Liver (tissue), 9 donors: ENCODE results near the gene GCNA. TPM values are rescaled to one million over a fixed set of nuclear protein-coding genes. Genes with fewer than 3 reads are reported as not detected.

Experiments used
- DNase-seq: peaks from one replicate; pipeline ENCODE4 v3.0.0-alpha.2; 2017; ENCODE audit warnings: low spot score
- H3K27ac ChIP-seq, 2 donors: one replicate each; pipeline ENCODE4 v1.7.0; 2013; ENCODE audit warnings: inconsistent platforms in 2 of 2, low read length in 2 of 2, control low read depth in 1 of 2, low read depth in 1 of 2, mild to moderate bottlenecking in 1 of 2
- H3K27me3 ChIP-seq, 4 donors: one replicate each; pipeline versions ENCODE4 v1.6.1 to v1.7.0; 2013; ENCODE audit warnings: low read length in 3 of 4, inconsistent platforms in 1 of 4, mild to moderate bottlenecking in 1 of 4, moderate library complexity in 1 of 4; ENCODE audit not compliant: control insufficient read depth in 4 of 4, insufficient read depth in 4 of 4
- H3K36me3 ChIP-seq, 4 donors: one replicate each; pipeline versions ENCODE4 v1.6.1 to v1.7.0; 2013; ENCODE audit warnings: low read length in 3 of 4, mild to moderate bottlenecking in 3 of 4, low read depth in 1 of 4, moderate library complexity in 1 of 4; ENCODE audit not compliant: control insufficient read depth in 4 of 4, insufficient read depth in 3 of 4
- H3K4me1 ChIP-seq, 4 donors: one replicate each; pipeline versions ENCODE4 v1.6.1 to v1.7.0; 2013; ENCODE audit warnings: low read length in 3 of 4, mild to moderate bottlenecking in 3 of 4, moderate library complexity in 1 of 4; ENCODE audit not compliant: control insufficient read depth in 4 of 4, insufficient read depth in 4 of 4
- H3K4me3 ChIP-seq, 3 donors: one replicate each; pipeline versions ENCODE4 v1.6.1 to v1.7.0; 2013; ENCODE audit warnings: low read length in 3 of 3, control low read depth in 1 of 3, low read depth in 1 of 3, mild to moderate bottlenecking in 1 of 3
- H3K9ac ChIP-seq, 2 donors: one replicate each; pipeline ENCODE4 v1.7.0; 2013; ENCODE audit warnings: low read length in 2 of 2, mild to moderate bottlenecking in 2 of 2, moderate library complexity in 2 of 2, control low read depth in 1 of 2, low read depth in 1 of 2
- H3K9me3 ChIP-seq, 4 donors: one replicate each; pipeline versions ENCODE4 v1.6.1 to v1.7.0; 2013; ENCODE audit warnings: low read length in 3 of 4; ENCODE audit not compliant: control insufficient read depth in 4 of 4
- CTCF ChIP-seq: fragments of 150-350 bp; IDR thresholded peaks from 2 replicates; pipeline ENCODE4 v1.5.1; 2017; ENCODE audit warnings: improper control_type of control experiment, low read depth, low read length; ENCODE audit not compliant: missing input control
- FOXA1 ChIP-seq: IDR thresholded peaks from 2 replicates; pipeline ENCODE4 v1.6.1; 2016; ENCODE audit warnings: antibody characterized with exemption
- HNF4A ChIP-seq, 2 donors: conservative IDR thresholded peaks; 2 replicates each; pipeline ENCODE4 v1.6.1; 2016; ENCODE audit warnings: antibody characterized with exemption in 2 of 2, mild to moderate bottlenecking in 2 of 2
- HNF4G ChIP-seq: IDR thresholded peaks from 2 replicates; pipeline ENCODE4 v1.6.1; 2016; ENCODE audit warnings: antibody characterized with exemption
- JUND ChIP-seq, 2 donors: IDR thresholded peaks; 2 replicates each; pipeline ENCODE4 v1.6.1; 2016; ENCODE audit warnings: antibody characterized with exemption in 2 of 2
- NR2F2 ChIP-seq: IDR thresholded peaks from 2 replicates; pipeline ENCODE4 v1.6.1; 2016; ENCODE audit warnings: antibody characterized with exemption
- RXRA ChIP-seq, 2 donors: IDR thresholded peaks; 2 replicates each; pipeline ENCODE4 v1.6.1; 2017 to 2018; ENCODE audit warnings: antibody characterized with exemption in 2 of 2, mild to moderate bottlenecking in 1 of 2
- SP1 ChIP-seq: IDR thresholded peaks from 2 replicates; pipeline ENCODE4 v1.6.1; 2018; ENCODE audit warnings: antibody characterized with exemption, mild to moderate bottlenecking
- TAF1 ChIP-seq: conservative IDR thresholded peaks from 2 replicates; pipeline ENCODE4 v1.6.1; 2016; ENCODE audit warnings: antibody characterized with exemption, mild to moderate bottlenecking
- YY1 ChIP-seq: IDR thresholded peaks from 2 replicates; pipeline ENCODE4 v1.6.1; 2016; ENCODE audit warnings: antibody characterized with exemption, mild to moderate bottlenecking
- ZBTB33 ChIP-seq: IDR thresholded peaks from 2 replicates; pipeline ENCODE4 v1.6.1; 2016; ENCODE audit warnings: antibody characterized with exemption
- WGBS: extraction: QIAGEN DNeasy Blood & Tissue Kit; methylation state at CpG from one replicate; pipeline ENCODE4 v1.1.7; 2013; 5-methylcytosine and 5-hydroxymethylcytosine counted together
- polyA plus RNA-seq, 2 donors: library from polyadenylated mRNA; stranded (reverse) in 1 of 2; unstranded in 1 of 2; fragments of 200-250 nt in 1 of 2; fragments of >200 nt in 1 of 2; fragmentation: Nextera tagmentation in 1 of 2; extraction: Ambion mirVana in 1 of 2; gene quantifications; one replicate each; pipeline versions ENCODE4 v1.2.1 to v1.2.3, GENCODE V29; 2013 to 2015
- total RNA-seq, 2 donors: library from RNA; depleted of rRNA; stranded (reverse); fragments of >200 nt; gene quantifications; one replicate each; pipeline ENCODE4 v1.2.3, GENCODE V29; 2014
- TF ChIP-seq, protein P1 (sequence below): IDR thresholded peaks from 2 replicates; pipeline ENCODE4 v1.6.1; 2016; ENCODE audit warnings: antibody characterized with exemption, mild to moderate bottlenecking
- TF ChIP-seq, protein P2 (sequence below): IDR thresholded peaks from 2 replicates; pipeline ENCODE4 v1.6.1; 2016; ENCODE audit warnings: antibody characterized with exemption
- TF ChIP-seq, protein P3 (sequence below): IDR thresholded peaks from 2 replicates; pipeline ENCODE4 v1.6.1; 2016; ENCODE audit warnings: antibody characterized with exemption
- donor health status: healthy.
- donor health status: healthy.
- donor health status: healthy.
- donor health status: healthy.
- donor health status: healthy.

The GCNA gene
- total and polyA plus RNA-seq, 4 donors = 0.18 to 3.7 (median 0.73) TPM

DNA sequence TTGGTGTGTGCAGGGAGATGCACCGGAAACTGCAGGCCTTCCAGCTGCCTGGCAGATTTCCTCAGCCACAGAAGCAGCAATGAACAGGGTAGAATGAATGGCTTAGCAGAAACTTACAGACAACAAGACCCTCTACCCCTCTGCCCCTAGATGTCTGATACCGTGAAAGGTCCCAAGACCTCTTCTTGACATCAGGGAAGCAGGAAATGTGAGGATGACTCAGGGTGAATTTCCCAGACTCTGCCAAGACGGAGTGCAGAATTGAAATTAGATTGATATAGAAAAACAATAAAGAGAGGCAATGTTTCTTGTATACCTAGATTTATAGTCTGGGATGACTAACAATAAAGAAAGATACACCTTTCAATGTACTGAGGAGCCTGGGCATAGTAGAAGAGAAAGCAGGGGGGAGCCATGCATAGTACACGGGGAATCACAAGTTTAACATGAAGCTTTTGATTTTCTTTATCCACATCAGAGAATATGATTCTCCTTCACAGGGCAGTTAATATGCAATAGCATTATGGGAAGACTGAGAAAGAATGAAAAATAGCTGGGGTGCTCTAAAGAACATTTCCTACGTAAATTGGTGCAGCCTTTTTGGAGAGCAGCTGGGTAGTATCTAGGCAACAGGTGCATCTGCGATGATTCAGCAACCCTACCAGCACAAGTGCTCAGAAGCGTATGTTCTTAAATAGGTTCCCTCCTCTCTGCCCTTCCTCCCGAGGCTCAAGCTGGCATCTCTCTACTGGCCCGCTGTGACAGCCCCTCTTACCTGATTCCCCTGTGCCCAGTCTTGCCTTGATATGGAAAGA, 58.4 kb downstream of the GCNA start:
- peaks cover 0 to 7% (median 4%) of the 10 kb centered on the region in 4 donors for H3K4me1 ChIP-seq
- TF ChIP-seq, protein P1, sequence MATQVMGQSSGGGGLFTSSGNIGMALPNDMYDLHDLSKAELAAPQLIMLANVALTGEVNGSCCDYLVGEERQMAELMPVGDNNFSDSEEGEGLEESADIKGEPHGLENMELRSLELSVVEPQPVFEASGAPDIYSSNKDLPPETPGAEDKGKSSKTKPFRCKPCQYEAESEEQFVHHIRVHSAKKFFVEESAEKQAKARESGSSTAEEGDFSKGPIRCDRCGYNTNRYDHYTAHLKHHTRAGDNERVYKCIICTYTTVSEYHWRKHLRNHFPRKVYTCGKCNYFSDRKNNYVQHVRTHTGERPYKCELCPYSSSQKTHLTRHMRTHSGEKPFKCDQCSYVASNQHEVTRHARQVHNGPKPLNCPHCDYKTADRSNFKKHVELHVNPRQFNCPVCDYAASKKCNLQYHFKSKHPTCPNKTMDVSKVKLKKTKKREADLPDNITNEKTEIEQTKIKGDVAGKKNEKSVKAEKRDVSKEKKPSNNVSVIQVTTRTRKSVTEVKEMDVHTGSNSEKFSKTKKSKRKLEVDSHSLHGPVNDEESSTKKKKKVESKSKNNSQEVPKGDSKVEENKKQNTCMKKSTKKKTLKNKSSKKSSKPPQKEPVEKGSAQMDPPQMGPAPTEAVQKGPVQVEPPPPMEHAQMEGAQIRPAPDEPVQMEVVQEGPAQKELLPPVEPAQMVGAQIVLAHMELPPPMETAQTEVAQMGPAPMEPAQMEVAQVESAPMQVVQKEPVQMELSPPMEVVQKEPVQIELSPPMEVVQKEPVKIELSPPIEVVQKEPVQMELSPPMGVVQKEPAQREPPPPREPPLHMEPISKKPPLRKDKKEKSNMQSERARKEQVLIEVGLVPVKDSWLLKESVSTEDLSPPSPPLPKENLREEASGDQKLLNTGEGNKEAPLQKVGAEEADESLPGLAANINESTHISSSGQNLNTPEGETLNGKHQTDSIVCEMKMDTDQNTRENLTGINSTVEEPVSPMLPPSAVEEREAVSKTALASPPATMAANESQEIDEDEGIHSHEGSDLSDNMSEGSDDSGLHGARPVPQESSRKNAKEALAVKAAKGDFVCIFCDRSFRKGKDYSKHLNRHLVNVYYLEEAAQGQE = no peak
- TF ChIP-seq CTCF = no peak
- TF ChIP-seq TAF1 = no peak
- no peak for TF ChIP-seq YY1
- TF ChIP-seq, protein P2, sequence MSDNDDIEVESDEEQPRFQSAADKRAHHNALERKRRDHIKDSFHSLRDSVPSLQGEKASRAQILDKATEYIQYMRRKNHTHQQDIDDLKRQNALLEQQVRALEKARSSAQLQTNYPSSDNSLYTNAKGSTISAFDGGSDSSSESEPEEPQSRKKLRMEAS = no peak
- no peak for TF ChIP-seq NR2F2
- no peak for TF ChIP-seq FOXA1
- TF ChIP-seq RXRA (IDR thresholded peaks at IDR 0.05) = no peak
- no peak for TF ChIP-seq HNF4A (conservative IDR thresholded peaks at IDR 0.05)
- TF ChIP-seq, protein P3, sequence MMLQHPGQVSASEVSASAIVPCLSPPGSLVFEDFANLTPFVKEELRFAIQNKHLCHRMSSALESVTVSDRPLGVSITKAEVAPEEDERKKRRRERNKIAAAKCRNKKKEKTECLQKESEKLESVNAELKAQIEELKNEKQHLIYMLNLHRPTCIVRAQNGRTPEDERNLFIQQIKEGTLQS = no peak
- no peak overlapping the region for H3K4me3 ChIP-seq
- no peaks in the 10 kb centered on the region for H3K9me3 ChIP-seq
- H3K27me3 ChIP-seq = no peaks in the 10 kb centered on the region
- WGBS = 85% methylated on average over 9 of the region's 9 CpGs
- no peak for DNase-seq
- H3K9ac ChIP-seq = no peak overlapping the region
- no peak overlapping the region for H3K27ac ChIP-seq
- H3K36me3 ChIP-seq = no peaks in the 10 kb centered on the region

DNA sequence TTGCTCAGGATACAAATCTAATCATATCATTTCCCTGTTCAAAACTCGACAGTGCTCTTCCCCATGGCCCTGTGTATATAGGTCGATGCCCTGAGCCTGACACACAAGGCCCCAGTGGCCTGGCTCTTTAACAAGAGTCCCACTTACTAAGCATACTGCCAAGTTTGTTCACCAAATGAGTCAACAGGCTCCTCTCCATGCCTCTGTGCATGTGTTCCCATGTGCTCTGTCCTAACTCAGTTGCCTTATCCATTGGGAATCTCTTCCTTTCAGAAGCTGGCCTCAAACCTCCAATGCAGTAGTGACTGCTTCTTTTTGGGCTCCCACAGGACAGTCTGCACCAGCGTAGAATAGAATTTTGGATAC, 59.0 kb downstream of the GCNA start:
- Histone ChIP-seq H3K27ac (no peak overlapping the region), H3K9me3 (no peaks in the 10 kb centered on the region), H3K4me1 (peaks cover 0 to 7% (median 4%) of the 10 kb centered on the region in 4 donors), H3K27me3 (no peaks in the 10 kb centered on the region), H3K36me3 (no peaks in the 10 kb centered on the region), H3K4me3 (no peak overlapping the region), H3K9ac (no peak overlapping the region)
- TF ChIP-seq, protein P3 = no peak
- TF ChIP-seq YY1 (no peak), TAF1 (no peak), HNF4G (no peak), FOXA1 (no peak), HNF4A (conservative IDR thresholded peaks at IDR 0.05) (no peak), ZBTB33 (no peak), CTCF (no peak), SP1 (no peak), JUND (IDR thresholded peaks at IDR 0.05) (no peak), RXRA (IDR thresholded peaks at IDR 0.05) (no peak)
- TF ChIP-seq, protein P1 = no peak
- TF ChIP-seq, protein P2 = no peak
- no peak for DNase-seq
- 61% methylated on average over 3 of the region's 3 CpGs for WGBS
